ENCODE results near the gene TSPO2.
A peak's percentile ranks its signal among the peaks of the same experiment; 100 is the strongest.

GRCh38 chr6:41027799-41028560 lies 14.3 kb upstream of the TSPO2 start:
- no peak for TF ChIP-seq POLR2AphosphoS5 (IDR thresholded peaks at IDR 0.05; ENCODE audit: low read depth, low read length)
- peak; percentile 44; the same call in 1 of the 2 replicates for TF ChIP-seq POLR2A (IDR thresholded peaks at IDR 0.05; ENCODE audit: low read depth, low read length)
